Neural cell (in vitro differentiated cells): ENCODE results near the gene LEUTX.
"Not testable (repeated sequence)": the region's sequence is repeated elsewhere in the genome, so short reads cannot be mapped to it uniquely, and the experiment has no call there.

ENCODE experiments used
- EZH2 ChIP-seq: fragments of 200-600, 300-800 bp; shearing (Covaris generic), sonication (generic); IDR thresholded peaks from 2 replicates; pipeline ENCODE4 v1.6.1; 2014; ENCODE audit warnings: antibody characterized with exemption, low read length, borderline replicate concordance, mild to moderate bottlenecking; ENCODE audit not compliant: insufficient read depth, poor library complexity, severe bottlenecking
- POLR2AphosphoS5 ChIP-seq: IDR thresholded peaks from 2 replicates; pipeline ENCODE4 v1.6.1; 2012
- RAD21 ChIP-seq: fragments of 450-650 bp; conservative IDR thresholded peaks from 2 replicates; pipeline ENCODE4 v1.6.1; 2014; ENCODE audit warnings: antibody characterized with exemption, mild to moderate bottlenecking, moderate library complexity
- SMC3 ChIP-seq: fragments of 450-650 bp; conservative IDR thresholded peaks from 2 replicates; pipeline ENCODE4 v1.6.1; 2014; ENCODE audit warnings: antibody characterized with exemption, mild to moderate bottlenecking, moderate library complexity; ENCODE audit not compliant: poor library complexity
- TF ChIP-seq, protein P1 (sequence below): fragments of 450-650 bp; IDR thresholded peaks from 2 replicates; pipeline ENCODE4 v1.5.1; 2014; ENCODE audit warnings: antibody characterized with exemption, mild to moderate bottlenecking, moderate library complexity; ENCODE audit not compliant: poor library complexity, severe bottlenecking
- TF ChIP-seq, protein P2 (sequence below): IDR thresholded peaks from 2 replicates; pipeline ENCODE4 v1.6.1; 2012; ENCODE audit warnings: borderline replicate concordance

DNA sequence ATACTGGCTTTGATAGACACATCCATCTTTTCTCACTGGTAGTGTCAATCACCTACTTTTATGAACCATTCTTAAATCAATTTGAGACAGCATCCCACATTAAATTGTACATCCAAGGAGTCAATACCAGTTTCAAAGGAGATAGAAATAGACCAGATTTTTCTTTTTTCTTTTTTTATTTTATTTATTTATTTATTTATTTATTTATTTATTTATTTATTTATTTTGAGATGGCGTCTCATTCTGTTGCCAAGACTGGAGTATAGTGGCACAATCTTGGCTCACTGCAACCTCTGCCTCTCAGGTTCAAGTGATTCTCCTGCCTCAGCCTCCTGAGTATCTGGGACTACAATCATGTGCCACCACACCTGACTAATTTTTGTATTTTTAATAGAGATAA lies 16.8 kb upstream of the LEUTX start:
- TF ChIP-seq, protein P1, sequence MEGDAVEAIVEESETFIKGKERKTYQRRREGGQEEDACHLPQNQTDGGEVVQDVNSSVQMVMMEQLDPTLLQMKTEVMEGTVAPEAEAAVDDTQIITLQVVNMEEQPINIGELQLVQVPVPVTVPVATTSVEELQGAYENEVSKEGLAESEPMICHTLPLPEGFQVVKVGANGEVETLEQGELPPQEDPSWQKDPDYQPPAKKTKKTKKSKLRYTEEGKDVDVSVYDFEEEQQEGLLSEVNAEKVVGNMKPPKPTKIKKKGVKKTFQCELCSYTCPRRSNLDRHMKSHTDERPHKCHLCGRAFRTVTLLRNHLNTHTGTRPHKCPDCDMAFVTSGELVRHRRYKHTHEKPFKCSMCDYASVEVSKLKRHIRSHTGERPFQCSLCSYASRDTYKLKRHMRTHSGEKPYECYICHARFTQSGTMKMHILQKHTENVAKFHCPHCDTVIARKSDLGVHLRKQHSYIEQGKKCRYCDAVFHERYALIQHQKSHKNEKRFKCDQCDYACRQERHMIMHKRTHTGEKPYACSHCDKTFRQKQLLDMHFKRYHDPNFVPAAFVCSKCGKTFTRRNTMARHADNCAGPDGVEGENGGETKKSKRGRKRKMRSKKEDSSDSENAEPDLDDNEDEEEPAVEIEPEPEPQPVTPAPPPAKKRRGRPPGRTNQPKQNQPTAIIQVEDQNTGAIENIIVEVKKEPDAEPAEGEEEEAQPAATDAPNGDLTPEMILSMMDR, result not testable (repeated sequence)
- not testable (repeated sequence) for TF ChIP-seq RAD21, POLR2AphosphoS5, EZH2, SMC3
- TF ChIP-seq, protein P2, sequence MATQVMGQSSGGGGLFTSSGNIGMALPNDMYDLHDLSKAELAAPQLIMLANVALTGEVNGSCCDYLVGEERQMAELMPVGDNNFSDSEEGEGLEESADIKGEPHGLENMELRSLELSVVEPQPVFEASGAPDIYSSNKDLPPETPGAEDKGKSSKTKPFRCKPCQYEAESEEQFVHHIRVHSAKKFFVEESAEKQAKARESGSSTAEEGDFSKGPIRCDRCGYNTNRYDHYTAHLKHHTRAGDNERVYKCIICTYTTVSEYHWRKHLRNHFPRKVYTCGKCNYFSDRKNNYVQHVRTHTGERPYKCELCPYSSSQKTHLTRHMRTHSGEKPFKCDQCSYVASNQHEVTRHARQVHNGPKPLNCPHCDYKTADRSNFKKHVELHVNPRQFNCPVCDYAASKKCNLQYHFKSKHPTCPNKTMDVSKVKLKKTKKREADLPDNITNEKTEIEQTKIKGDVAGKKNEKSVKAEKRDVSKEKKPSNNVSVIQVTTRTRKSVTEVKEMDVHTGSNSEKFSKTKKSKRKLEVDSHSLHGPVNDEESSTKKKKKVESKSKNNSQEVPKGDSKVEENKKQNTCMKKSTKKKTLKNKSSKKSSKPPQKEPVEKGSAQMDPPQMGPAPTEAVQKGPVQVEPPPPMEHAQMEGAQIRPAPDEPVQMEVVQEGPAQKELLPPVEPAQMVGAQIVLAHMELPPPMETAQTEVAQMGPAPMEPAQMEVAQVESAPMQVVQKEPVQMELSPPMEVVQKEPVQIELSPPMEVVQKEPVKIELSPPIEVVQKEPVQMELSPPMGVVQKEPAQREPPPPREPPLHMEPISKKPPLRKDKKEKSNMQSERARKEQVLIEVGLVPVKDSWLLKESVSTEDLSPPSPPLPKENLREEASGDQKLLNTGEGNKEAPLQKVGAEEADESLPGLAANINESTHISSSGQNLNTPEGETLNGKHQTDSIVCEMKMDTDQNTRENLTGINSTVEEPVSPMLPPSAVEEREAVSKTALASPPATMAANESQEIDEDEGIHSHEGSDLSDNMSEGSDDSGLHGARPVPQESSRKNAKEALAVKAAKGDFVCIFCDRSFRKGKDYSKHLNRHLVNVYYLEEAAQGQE, result not testable (repeated sequence)
